Measurements from ENCODE around the gene AP1S2.

DNA sequence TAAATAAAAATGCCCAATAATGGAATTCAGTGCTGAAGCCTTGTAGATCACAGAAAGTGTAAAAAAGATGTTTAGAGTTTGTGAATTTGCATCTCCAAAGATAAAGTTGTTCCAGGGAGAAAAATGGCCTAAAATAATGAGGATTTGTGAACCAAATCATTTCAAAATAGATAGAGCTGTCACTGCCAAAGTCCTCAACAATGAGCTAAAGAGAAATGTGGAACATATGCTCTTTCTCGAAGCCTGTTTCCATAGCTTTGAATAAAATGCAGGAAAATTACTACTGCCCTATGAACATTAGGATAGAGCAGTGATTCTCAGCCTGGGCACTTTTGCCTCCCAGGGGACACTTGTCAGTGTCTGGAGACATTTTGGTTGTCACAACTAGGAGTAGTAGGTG, 3.4 kb upstream of the AP1S2 start:
- TF ChIP-seq, protein P1, sequence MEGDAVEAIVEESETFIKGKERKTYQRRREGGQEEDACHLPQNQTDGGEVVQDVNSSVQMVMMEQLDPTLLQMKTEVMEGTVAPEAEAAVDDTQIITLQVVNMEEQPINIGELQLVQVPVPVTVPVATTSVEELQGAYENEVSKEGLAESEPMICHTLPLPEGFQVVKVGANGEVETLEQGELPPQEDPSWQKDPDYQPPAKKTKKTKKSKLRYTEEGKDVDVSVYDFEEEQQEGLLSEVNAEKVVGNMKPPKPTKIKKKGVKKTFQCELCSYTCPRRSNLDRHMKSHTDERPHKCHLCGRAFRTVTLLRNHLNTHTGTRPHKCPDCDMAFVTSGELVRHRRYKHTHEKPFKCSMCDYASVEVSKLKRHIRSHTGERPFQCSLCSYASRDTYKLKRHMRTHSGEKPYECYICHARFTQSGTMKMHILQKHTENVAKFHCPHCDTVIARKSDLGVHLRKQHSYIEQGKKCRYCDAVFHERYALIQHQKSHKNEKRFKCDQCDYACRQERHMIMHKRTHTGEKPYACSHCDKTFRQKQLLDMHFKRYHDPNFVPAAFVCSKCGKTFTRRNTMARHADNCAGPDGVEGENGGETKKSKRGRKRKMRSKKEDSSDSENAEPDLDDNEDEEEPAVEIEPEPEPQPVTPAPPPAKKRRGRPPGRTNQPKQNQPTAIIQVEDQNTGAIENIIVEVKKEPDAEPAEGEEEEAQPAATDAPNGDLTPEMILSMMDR (IDR thresholded peaks at IDR 0.05), result no peak
- no peak for TF ChIP-seq EZH2 (IDR thresholded peaks at IDR 0.05)
- no peak for TF ChIP-seq EZH2phosphoT487 (IDR thresholded peaks at IDR 0.05)
